NCI-H1092 (cell line): ENCODE measurements around the gene ATRIP.

ENCODE experiments used
- DNase-seq: peaks from one replicate; lab custom pipeline; 2025; lab: John Stamatoyannopoulos, UW

Gene ATRIP

DNA sequence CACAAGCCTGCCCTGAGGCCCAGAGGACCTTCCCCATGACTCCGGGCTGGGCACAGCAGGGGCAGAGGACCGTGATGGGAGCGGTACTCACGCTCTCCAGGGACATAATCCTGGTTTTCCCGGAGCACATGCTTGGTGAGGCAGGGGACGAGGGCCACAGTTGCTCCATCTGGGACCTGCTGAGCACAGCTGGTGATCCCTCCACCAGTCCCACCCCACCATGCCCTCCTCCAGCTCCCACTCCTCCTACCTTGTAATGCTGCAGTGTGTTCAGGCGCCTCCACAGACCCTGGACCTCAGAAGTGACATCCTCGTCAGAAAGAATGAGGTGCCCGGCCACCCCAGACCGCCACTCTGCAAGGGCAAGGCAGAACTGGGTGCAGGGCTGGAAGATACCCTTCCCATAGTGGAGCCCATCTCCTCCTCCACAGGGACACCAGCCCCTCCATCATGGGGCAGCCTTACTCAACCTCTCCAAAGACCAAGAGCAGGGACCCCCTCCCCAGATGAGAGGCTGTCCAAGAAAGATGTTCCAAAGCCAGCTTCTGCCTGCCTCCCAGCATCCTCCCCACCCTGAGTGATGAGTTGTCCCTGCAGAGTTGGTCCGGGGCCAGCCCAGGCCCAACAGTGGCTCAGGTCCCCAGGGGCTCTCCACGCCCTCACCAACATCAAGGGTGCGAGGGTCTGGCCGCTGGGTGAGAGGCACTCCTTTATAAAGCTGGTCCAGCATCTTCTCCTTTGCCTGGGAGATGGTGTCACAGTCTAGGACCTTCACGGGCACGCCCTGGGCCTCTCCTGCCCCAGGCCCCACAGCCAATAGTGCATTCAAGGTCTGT lies 36.1 kb upstream of the ATRIP start:
- DNase-seq, result no peak

GRCh38 chr3:48411041-48411588 lies 35.4 kb upstream of the ATRIP start:
- DNase-seq, result no peak

- DNase-seq, result no peak
Measured at GRCh38 chr3:48411606-48412374, 34.7 kb upstream of the ATRIP start.

DNA sequence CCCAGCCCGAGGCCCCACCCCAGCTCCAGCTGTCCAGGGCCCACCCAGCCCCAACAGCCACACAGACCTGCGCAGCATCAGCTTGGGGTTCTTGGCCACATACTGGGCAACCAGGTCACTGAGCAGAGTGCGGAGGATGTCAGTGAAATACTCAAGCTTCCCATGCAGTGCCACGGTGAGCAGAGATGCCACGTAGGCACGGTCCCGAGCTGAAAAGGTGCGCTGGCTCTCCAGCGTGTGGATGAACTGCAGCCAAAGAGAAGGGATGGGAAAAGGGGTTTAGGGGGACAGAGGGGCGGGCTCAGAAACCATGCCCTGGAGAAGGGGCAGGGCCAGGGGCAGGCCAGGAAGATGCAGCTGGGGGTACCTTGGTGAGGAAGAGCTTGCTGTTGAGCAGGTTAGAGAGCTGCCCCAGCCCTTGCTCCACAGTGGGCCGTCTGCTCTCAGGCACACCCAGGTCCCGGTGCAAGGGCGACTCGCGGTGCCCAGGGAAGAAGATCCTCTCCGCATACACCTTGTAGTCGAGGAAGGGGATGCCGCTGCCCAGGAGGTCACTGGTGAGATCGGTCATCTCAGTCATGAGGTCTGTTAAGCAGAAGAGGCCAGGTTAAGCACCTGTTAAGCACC lies 34.0 kb upstream of the ATRIP start:
- DNase-seq, result no peak

DNA sequence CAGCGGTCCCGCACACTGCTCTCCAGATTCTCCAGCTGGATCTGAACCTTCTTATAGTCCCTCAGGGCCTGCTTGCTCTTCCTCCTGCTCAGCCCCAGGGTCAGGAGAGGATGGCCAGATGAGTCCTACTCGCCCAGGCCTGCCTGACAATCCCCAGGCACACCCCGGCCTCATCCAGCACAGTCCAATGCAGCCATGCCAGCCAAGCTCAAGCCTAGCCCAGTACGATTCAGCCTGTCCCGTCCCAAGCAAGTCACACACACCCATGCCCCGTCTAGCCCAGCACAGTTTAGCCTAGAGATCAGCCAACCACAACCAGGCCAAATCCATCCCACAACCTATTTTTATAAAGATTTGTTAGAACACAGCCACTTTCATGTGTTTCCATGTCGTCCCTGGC lies 33.5 kb upstream of the ATRIP start:
- no peak for DNase-seq

- DNase-seq, result no peak
Measured at GRCh38 chr3:48413611-48414010, 32.9 kb upstream of the ATRIP start.

- DNase-seq, result no peak
Measured at GRCh38 chr3:48414376-48415250, 31.9 kb upstream of the ATRIP start.

GRCh38 chr3:48415251-48415953 lies 31.1 kb upstream of the ATRIP start:
- DNase-seq, result no peak

GRCh38 chr3:48416091-48416505 lies 30.4 kb upstream of the ATRIP start:
- DNase-seq, result no peak

GRCh38 chr3:48416546-48416945 lies 30.0 kb upstream of the ATRIP start:
- no peak for DNase-seq

DNA sequence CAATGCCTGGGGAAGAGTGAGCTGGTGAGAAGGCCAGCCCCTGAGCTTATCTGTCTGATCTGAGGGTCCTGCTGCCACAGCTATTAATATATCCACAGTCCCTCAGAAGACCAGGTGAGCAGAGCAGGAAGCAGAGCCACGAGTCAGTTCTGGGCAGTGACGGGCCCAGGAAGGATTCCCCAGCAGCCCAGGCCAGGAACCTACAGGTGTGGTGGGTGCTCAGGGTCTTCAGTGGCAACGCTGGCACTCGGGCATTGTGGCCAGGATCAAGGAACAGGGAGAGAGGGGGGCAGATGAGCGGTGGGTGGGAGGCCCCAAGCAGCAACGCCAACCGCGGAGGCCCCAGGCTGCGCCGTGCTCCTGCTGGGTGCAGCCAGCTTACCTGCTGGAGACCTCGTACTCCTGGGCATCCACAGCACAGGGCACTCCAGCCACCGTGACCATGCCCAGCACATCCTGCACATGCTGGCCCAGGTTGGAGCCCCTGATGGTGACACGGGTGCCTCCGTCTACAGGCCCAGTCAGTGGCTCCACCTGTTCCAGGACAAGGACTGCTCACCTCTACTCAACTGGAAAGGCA lies 28.9 kb upstream of the ATRIP start:
- DNase-seq, result no peak

DNA sequence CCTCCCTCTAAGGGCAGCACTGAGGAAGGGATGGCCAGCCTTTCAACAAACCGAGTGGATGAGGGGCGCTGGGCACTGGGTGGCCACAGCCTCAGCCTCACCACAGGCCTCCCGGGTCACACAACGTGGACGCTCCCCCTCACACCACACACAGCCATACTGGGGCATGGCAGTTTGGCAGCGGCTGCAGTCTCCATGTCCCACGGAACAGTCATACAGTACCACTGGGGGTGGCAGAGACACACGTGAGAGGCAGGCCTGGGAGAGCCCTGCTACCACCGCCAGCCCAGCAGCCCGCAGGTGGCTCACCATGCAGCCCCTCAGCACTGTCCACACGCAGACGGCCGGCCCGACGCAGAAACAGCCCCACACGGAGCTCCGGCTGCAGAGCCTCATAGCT lies 28.4 kb upstream of the ATRIP start:
- DNase-seq, result no peak

- no peak for DNase-seq
Measured at GRCh38 chr3:48418651-48419050, 27.9 kb upstream of the ATRIP start.

DNA sequence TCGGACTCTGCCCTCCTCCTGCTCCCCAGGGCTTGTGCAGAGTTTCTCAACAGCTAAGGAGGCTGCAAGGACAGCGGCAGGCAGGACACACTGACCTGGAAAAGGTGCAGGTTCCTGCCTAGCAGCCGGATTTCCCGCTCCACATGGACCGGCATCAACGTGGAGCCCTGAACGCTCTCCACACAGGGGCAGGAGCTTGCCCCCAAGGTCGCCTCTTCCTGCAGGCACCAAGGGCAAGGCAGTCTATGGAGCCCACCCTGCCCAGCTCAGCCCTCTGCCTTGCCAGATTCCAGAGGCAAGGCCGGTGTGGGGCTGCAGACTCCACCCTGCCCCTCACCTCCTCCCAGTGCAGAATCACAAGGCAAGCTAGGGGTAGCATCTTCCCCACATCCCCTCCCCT lies 27.4 kb upstream of the ATRIP start:
- no peak for DNase-seq

- no peak for DNase-seq
Measured at GRCh38 chr3:48419597-48419996, 26.9 kb upstream of the ATRIP start.

DNA sequence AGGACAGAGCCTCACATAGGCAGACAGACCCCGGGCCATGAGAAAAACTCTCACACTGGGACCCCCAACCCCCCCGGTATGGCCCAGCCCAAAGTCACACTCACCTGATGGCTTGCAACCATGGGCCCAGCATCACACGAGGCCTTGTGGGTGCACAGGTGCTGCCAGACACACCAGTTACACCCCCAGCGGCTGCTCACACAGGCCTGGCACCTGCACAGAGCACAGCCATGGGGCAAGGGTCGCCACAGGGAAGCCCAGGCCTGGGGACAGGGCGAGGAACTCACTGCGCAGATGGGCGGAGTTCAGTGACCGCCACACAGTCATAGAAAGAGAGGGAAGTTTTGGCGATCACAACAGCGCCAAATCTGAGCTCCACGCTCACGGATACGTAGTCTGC lies 26.0 kb upstream of the ATRIP start:
- no peak for DNase-seq

DNA sequence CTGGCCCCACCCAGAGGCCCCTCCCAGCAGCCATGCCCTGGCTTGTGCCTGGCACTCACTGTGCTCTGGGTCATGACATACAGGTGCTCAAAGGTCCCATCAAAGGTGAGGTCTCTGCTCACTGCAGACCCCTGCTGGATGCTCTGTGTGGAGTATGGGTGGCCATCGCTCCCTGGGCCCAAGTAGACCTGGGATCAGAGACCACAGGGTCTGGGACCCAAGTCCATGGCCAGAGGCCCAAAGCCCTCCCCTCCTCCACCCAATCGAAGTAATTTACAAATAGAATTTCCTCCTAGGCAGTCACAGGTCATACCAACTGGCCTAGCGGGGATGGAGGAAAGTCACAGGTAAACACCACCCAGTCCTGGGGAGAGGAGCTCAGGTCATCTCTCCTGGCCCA lies 24.3 kb upstream of the ATRIP start:
- no peak for DNase-seq

- no peak for DNase-seq
Measured at GRCh38 chr3:48422681-48423080, 23.9 kb upstream of the ATRIP start.

GRCh38 chr3:48423241-48423882 lies 23.2 kb upstream of the ATRIP start:
- no peak for DNase-seq
